ENCODE measurements around the gene AP3B1.
"Not testable (repeated sequence)": the region's sequence is repeated elsewhere in the genome, so short reads cannot be mapped to it uniquely, and the experiment has no call there.

The AP3B1 gene

GRCh38 chr5:78056901-78057514 is 237.5 kb downstream of the AP3B1 start:
- H3K27ac ChIP-seq, result no peak overlapping the region
- TF ChIP-seq ZFX (IDR thresholded peaks at IDR 0.05; ENCODE audit: borderline replicate concordance), result no peak
- TF ChIP-seq CTCF (IDR thresholded peaks at IDR 0.05), result no peak

GRCh38 chr5:78056053-78056452 is 238.4 kb downstream of the AP3B1 start:
- no peak for TF ChIP-seq ZFX (IDR thresholded peaks at IDR 0.05; ENCODE audit: borderline replicate concordance)
- no peak for TF ChIP-seq CTCF (IDR thresholded peaks at IDR 0.05)
- H3K27ac ChIP-seq, result no peak overlapping the region

- H3K27ac ChIP-seq, result no peak overlapping the region
- TF ChIP-seq ZFX (IDR thresholded peaks at IDR 0.05; ENCODE audit: borderline replicate concordance) (no peak), CTCF (IDR thresholded peaks at IDR 0.05) (no peak)
These were observed 243.6 kb downstream of the AP3B1 start for GRCh38 chr5:78050888-78051287.

- H3K27ac ChIP-seq, result not testable (repeated sequence)
These were observed 247.7 kb downstream of the AP3B1 start for GRCh38 chr5:78046823-78047222.

- no peak overlapping the region for H3K27ac ChIP-seq
- TF ChIP-seq CTCF (IDR thresholded peaks at IDR 0.05) (no peak), ZFX (IDR thresholded peaks at IDR 0.05; ENCODE audit: borderline replicate concordance) (no peak)
These were observed 248.5 kb downstream of the AP3B1 start for GRCh38 chr5:78046006-78046405.

- H3K27ac ChIP-seq, result no peak overlapping the region
- TF ChIP-seq CTCF (IDR thresholded peaks at IDR 0.05) (no peak), ZFX (IDR thresholded peaks at IDR 0.05; ENCODE audit: borderline replicate concordance) (no peak)
These were observed 252.7 kb downstream of the AP3B1 start for GRCh38 chr5:78041805-78042204.

- no peak for TF ChIP-seq ZFX (IDR thresholded peaks at IDR 0.05; ENCODE audit: borderline replicate concordance)
- H3K27ac ChIP-seq, result no peak overlapping the region
These were observed 269.0 kb downstream of the AP3B1 start for GRCh38 chr5:78025540-78025939.

GRCh38 chr5:78019744-78020143 is 274.8 kb downstream of the AP3B1 start:
- no peak overlapping the region for H3K27ac ChIP-seq
- TF ChIP-seq ZFX (IDR thresholded peaks at IDR 0.05; ENCODE audit: borderline replicate concordance), result no peak

- TF ChIP-seq ZFX (IDR thresholded peaks at IDR 0.05; ENCODE audit: borderline replicate concordance) (no peak), CTCF (IDR thresholded peaks at IDR 0.05) (no peak)
These were observed 277.5 kb downstream of the AP3B1 start for GRCh38 chr5:78016863-78017529.

More at GRCh38 chr5:78016863-78017529, 277.5 kb downstream of the AP3B1 start:
- H3K27ac ChIP-seq, result no peak overlapping the region

Data from 22Rv1 (cell line).